Endothelial cell of umbilical vein (primary cell): ENCODE data around the gene CRACR2B. TPM values are rescaled to one million over a fixed set of nuclear protein-coding genes. Genes with fewer than 3 reads are reported as not detected.

Experiments used
- BruUV-seq: library from RNA; stranded (reverse); fragments of 400-500 nt; replicated peaks from 2 replicates; lab custom pipeline; 2021; lab: Mats Ljungman, UMichigan
- CTCF ChIA-PET: fragments of 300-600, 350-600 bp; sonication (Branson Sonifier 250); formaldehyde crosslinking; loops from one replicate; lab custom pipeline; 2021; ENCODE audit warnings: antibody characterized with exemption, inconsistent platforms; lab: Charles Lee
- POLR2A ChIA-PET: fragments of 300-600, 350-600 bp; sonication (Branson Sonifier 250); formaldehyde crosslinking; loops from one replicate; lab custom pipeline; 2021; ENCODE audit warnings: antibody characterized with exemption, inconsistent platforms; lab: Charles Lee
- DNase-seq: peaks from one replicate; pipeline ENCODE4 v3.0.0-alpha.2; 2011; ENCODE audit warnings: low read depth, low spot score
- FAIRE-seq: peaks from 2 replicates; lab custom pipeline; 2011; peaks lifted over from hg19 to GRCh38; lab: Jason Lieb, UNC
- H2AFZ ChIP-seq: 2 replicates; pipeline ENCODE4 v1.6.0; 2012; ENCODE audit warnings: low read depth, low read length, control low read depth, inconsistent platforms
- H3K27ac ChIP-seq: 2 replicates; pipeline ENCODE4 v1.5.1; 2011; ENCODE audit warnings: low read depth, mild to moderate bottlenecking, control low read depth, low read length, moderate library complexity; ENCODE audit not compliant: insufficient read depth
- H3K27me3 ChIP-seq, 2 experiments: 2 replicates each; pipeline versions ENCODE4 v1.6.0 to v1.6.1; 2011; ENCODE audit warnings: low read length in 2 of 2, mixed read lengths in 1 of 2; ENCODE audit not compliant: control insufficient read depth in 2 of 2, insufficient read depth in 2 of 2
- H3K36me3 ChIP-seq, 2 experiments: 2 replicates in 1 of 2; 3 replicates in 1 of 2; pipeline ENCODE4 v1.5.1; 2011; ENCODE audit warnings: low read length in 2 of 2, mild to moderate bottlenecking in 1 of 2, moderate library complexity in 1 of 2; ENCODE audit not compliant: control insufficient read depth in 2 of 2, insufficient read depth in 2 of 2; ENCODE audit errors: extremely low read depth in 1 of 2
- H3K4me1 ChIP-seq: 3 replicates; pipeline ENCODE4 v1.5.1; 2011; ENCODE audit warnings: mild to moderate bottlenecking, low read length; ENCODE audit not compliant: control insufficient read depth, insufficient read depth; ENCODE audit errors: extremely low read depth
- H3K4me2 ChIP-seq: 2 replicates; pipeline ENCODE4 v1.6.1; 2011; ENCODE audit warnings: low read length, control low read depth, mixed read lengths; ENCODE audit not compliant: insufficient read depth
- H3K4me3 ChIP-seq, 3 experiments: fragments of 200-600 bp in 1 of 3; sonication (generic), shearing (Covaris generic) in 1 of 3; replicated peaks in 1 of 3; 2 replicates each; pipeline ENCODE4 v1.5.1; 2011 to 2016; ENCODE audit warnings: control low read depth in 3 of 3, low read length in 3 of 3, mild to moderate bottlenecking in 2 of 3, inconsistent platforms in 1 of 3, low read depth in 1 of 3, moderate library complexity in 1 of 3; ENCODE audit not compliant: insufficient read depth in 1 of 3
- H3K79me2 ChIP-seq: 2 replicates; pipeline ENCODE4 v1.6.0; 2012; ENCODE audit warnings: low read length, inconsistent platforms; ENCODE audit not compliant: control insufficient read depth, insufficient read depth
- H3K9ac ChIP-seq: replicated peaks from 2 replicates; pipeline ENCODE3; 2011; ENCODE audit warnings: low read length, control low read depth; ENCODE audit not compliant: insufficient read depth; ENCODE audit errors: extremely low read depth
- H3K9me1 ChIP-seq: replicated peaks from 3 replicates; pipeline ENCODE4 v1.6.0; 2011; ENCODE audit warnings: mild to moderate bottlenecking, low read length; ENCODE audit not compliant: control insufficient read depth, insufficient read depth; ENCODE audit errors: extremely low read depth
- H3K9me3 ChIP-seq: replicated peaks from 2 replicates; pipeline ENCODE4 v1.5.1; 2012; ENCODE audit warnings: low read length, inconsistent platforms; ENCODE audit not compliant: control insufficient read depth, insufficient read depth
- H4K20me1 ChIP-seq: replicated peaks from 2 replicates; pipeline ENCODE3; 2011; ENCODE audit warnings: mild to moderate bottlenecking, low read length; ENCODE audit not compliant: control insufficient read depth, insufficient read depth; ENCODE audit errors: extremely low read depth
- EZH2 ChIP-seq: IDR thresholded peaks from 2 replicates; pipeline ENCODE4 v1.6.1; 2012; ENCODE audit warnings: borderline replicate concordance, low read depth, mild to moderate bottlenecking, moderate library complexity, low read length, inconsistent platforms; ENCODE audit not compliant: severe bottlenecking
- FOS ChIP-seq: IDR thresholded peaks from 2 replicates; pipeline ENCODE4 v1.6.1; 2011; ENCODE audit warnings: mild to moderate bottlenecking, low read length, moderate library complexity, borderline replicate concordance; ENCODE audit not compliant: insufficient read depth
- GATA2 ChIP-seq: IDR thresholded peaks from 2 replicates; pipeline ENCODE4 v1.7.0; 2011; ENCODE audit warnings: low read depth, mild to moderate bottlenecking, moderate library complexity, mixed read lengths, low read length; ENCODE audit not compliant: insufficient read length, insufficient read depth
- JUN ChIP-seq: IDR thresholded peaks from 2 replicates; pipeline ENCODE4 v1.6.1; 2011; ENCODE audit warnings: borderline replicate concordance, low read depth; ENCODE audit not compliant: insufficient read length, insufficient read depth
- MYC ChIP-seq: IDR thresholded peaks from one replicate; pipeline ENCODE4 v1.6.1; 2011; ENCODE audit warnings: mild to moderate bottlenecking, low read depth, low read length
- POLR2A ChIP-seq: IDR thresholded peaks from 2 replicates; pipeline ENCODE4 v1.6.1; 2012; ENCODE audit warnings: low read depth, mild to moderate bottlenecking, control low read depth, low read length
- POLR2AphosphoS5 ChIP-seq: IDR thresholded peaks from 2 replicates; pipeline ENCODE4 v1.6.1; 2012; ENCODE audit warnings: low read depth, mild to moderate bottlenecking, control low read depth, low read length, moderate library complexity; ENCODE audit not compliant: insufficient read depth
- dilution Hi-C: fragments of 300-500 bp; cut with MboI; formaldehyde crosslinking; loops from one replicate; pipeline ENCODE4 v1.15.0; 2019; ENCODE audit warnings: low sequenced_read_pairs; ENCODE audit not compliant: extremely low pct_ligation_motif_present
- intact Hi-C: fragments of 100-400 bp; cut with micrococcal nuclease; formaldehyde crosslinking; loops from one replicate; pipeline ENCODE4 v1.10.0; 2022
- polyA plus RNA-seq, 4 experiments: library from polyadenylated mRNA; depleted of rRNA in 3 of 4; stranded (reverse) in 3 of 4; unstranded in 1 of 4; fragments of >200 nt; gene quantifications; 2 replicates each; pipeline versions ENCODE4 v1.2.1 to v1.2.3, GENCODE V29; 2011 to 2012; ENCODE audit warnings: missing spikeins in 1 of 4
- total RNA-seq: library from RNA; stranded (reverse); gene quantifications from 2 replicates; pipeline ENCODE4 v1.2.3, GENCODE V29; 2021
- TF ChIP-seq, protein P1 (sequence below): IDR thresholded peaks from 2 replicates; pipeline ENCODE4 v1.6.1; 2011; ENCODE audit not compliant: insufficient read depth, insufficient read length
- TF ChIP-seq, protein P2 (sequence below), 2 donors: IDR thresholded peaks; 1 replicate in 1 of 2; 2 replicates in 1 of 2; pipeline ENCODE4 v1.5.1; 2011; ENCODE audit warnings: low read length in 2 of 2, mild to moderate bottlenecking in 2 of 2, moderate library complexity in 2 of 2, control low read depth in 1 of 2, inconsistent platforms in 1 of 2, low read depth in 1 of 2; ENCODE audit not compliant: insufficient read depth in 1 of 2; ENCODE audit errors: extremely low read depth in 1 of 2

The CRACR2B gene
- total and polyA plus RNA-seq, 2 donors (not counting 3 experiments of a cell fraction or from before 2014, with no cell fraction given) = 8.4 to 9.3 TPM

DNA sequence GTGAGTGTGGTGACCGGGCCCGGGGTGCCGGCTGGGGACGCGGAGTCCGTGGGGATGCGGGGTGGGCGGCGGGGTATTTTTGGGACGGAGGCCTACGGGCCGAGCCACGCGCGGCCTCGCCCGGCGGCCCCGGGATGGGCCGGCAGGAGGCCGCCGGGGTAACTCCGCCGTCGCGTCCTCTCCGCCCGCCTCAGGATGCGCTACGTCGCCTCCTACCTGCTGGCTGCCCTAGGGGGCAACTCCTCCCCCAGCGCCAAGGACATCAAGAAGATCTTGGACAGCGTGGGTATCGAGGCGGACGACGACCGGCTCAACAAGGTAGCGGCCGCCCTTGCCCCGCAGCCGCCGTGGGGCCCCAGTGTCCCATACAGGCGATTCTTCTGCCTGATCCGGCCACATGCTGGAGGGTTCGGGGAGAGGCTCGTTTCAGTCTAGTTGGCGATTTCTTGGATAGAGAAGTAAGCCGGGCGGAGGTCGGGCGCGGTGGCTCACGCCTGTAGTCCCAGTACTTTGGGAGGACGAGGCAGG lies 17.6 kb upstream of the CRACR2B start:
- DNase-seq (no peak), FAIRE-seq (no peak)
- no peak overlapping the region for H2AFZ ChIP-seq
- peak overlapping the region; percentile 97 for H3K27ac ChIP-seq
- H4K20me1 ChIP-seq = no peaks in the 10 kb centered on the region
- H3K4me2 ChIP-seq = peak overlapping the region; percentile 57
- H3K9ac ChIP-seq = peak overlapping the region; percentile 97
- H3K4me1 ChIP-seq = peaks cover 22% of the 10 kb centered on the region
- dilution Hi-C loops (no loop called here), intact Hi-C loops (no loop called here)
- H3K9me1 ChIP-seq = no peaks in the 10 kb centered on the region
- peak overlapping the region; percentile 77 to 90 (median 80) for H3K4me3 ChIP-seq
- H3K36me3 ChIP-seq = peaks cover 5 to 25% of the 10 kb centered on the region in 2 experiments
- H3K9me3 ChIP-seq = no peaks in the 10 kb centered on the region
- H3K27me3 ChIP-seq = no peaks in the 10 kb centered on the region
- TSS peak; percentile 69 for BruUV-seq
- CTCF ChIA-PET = interaction anchor here (1.0 to 1.2 kb wide), 4 partner anchors 9 to 26 kb away, joined by 3 to 7 read pairs (median 5); partner anchors contain the start of genes PNPLA2 and SLC25A22
- H3K79me2 ChIP-seq = peaks cover 41% of the 10 kb centered on the region
- TF ChIP-seq, protein P1, sequence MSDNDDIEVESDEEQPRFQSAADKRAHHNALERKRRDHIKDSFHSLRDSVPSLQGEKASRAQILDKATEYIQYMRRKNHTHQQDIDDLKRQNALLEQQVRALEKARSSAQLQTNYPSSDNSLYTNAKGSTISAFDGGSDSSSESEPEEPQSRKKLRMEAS = no peak
- no peak for TF ChIP-seq POLR2A
- no peak for TF ChIP-seq MYC
- TF ChIP-seq POLR2AphosphoS5 = no peak
- TF ChIP-seq EZH2 = no peak
- TF ChIP-seq JUN = no peak
- TF ChIP-seq GATA2 = no peak
- no peak for TF ChIP-seq FOS
- TF ChIP-seq, protein P2, sequence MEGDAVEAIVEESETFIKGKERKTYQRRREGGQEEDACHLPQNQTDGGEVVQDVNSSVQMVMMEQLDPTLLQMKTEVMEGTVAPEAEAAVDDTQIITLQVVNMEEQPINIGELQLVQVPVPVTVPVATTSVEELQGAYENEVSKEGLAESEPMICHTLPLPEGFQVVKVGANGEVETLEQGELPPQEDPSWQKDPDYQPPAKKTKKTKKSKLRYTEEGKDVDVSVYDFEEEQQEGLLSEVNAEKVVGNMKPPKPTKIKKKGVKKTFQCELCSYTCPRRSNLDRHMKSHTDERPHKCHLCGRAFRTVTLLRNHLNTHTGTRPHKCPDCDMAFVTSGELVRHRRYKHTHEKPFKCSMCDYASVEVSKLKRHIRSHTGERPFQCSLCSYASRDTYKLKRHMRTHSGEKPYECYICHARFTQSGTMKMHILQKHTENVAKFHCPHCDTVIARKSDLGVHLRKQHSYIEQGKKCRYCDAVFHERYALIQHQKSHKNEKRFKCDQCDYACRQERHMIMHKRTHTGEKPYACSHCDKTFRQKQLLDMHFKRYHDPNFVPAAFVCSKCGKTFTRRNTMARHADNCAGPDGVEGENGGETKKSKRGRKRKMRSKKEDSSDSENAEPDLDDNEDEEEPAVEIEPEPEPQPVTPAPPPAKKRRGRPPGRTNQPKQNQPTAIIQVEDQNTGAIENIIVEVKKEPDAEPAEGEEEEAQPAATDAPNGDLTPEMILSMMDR (IDR thresholded peaks at IDR 0.05; ENCODE audit: extremely low read depth in 1 of 2, insufficient read depth in 1 of 2, low read depth in 1 of 2, low read length in 2 of 2) = no peak
- POLR2A ChIA-PET = interaction anchor here (0.9 to 1.8 kb wide), 4 partner anchors 9 to 33 kb away, joined by 3 to 23 read pairs (median 6); partner anchors contain the start of genes PNPLA2 and TSPAN4
